ENCODE data around the gene SYTL3.

SYTL3 gene

GRCh38 chr6:158737082-158737709 lies 87.3 kb downstream of the SYTL3 start:
- DNase-seq, result no peak

GRCh38 chr6:158737710-158738615 lies 88.1 kb downstream of the SYTL3 start:
- DNase-seq, result no peak

GRCh38 chr6:158739673-158740072 lies 89.8 kb downstream of the SYTL3 start:
- DNase-seq, result no peak

- DNase-seq, result no peak
Observed at GRCh38 chr6:158743033-158743651, 93.3 kb downstream of the SYTL3 start.

GRCh38 chr6:158744986-158745430 lies 95.2 kb downstream of the SYTL3 start:
- no peak for DNase-seq

GRCh38 chr6:158751224-158751623 lies 101.4 kb downstream of the SYTL3 start:
- DNase-seq, result no peak

- DNase-seq, result no peak
Observed at GRCh38 chr6:158751921-158752320, 102.1 kb downstream of the SYTL3 start.

- DNase-seq, result no peak
Observed at GRCh38 chr6:158752613-158753012, 102.8 kb downstream of the SYTL3 start.

- no peak for DNase-seq
Observed at GRCh38 chr6:158753811-158754210, 104.0 kb downstream of the SYTL3 start.

- DNase-seq, result no peak
Observed at GRCh38 chr6:158754738-158755137, 104.9 kb downstream of the SYTL3 start.

GRCh38 chr6:158755636-158756035 lies 105.8 kb downstream of the SYTL3 start:
- no peak for DNase-seq

- no peak for DNase-seq
Observed at GRCh38 chr6:158756126-158756525, 106.3 kb downstream of the SYTL3 start.

- DNase-seq, result no peak
Observed at GRCh38 chr6:158756977-158757752, 107.3 kb downstream of the SYTL3 start.

GRCh38 chr6:158757753-158758090 lies 107.9 kb downstream of the SYTL3 start:
- no peak for DNase-seq

GRCh38 chr6:158758451-158758860 lies 108.6 kb downstream of the SYTL3 start:
- no peak for DNase-seq

GRCh38 chr6:158758941-158759479 lies 109.2 kb downstream of the SYTL3 start:
- DNase-seq, result no peak

GRCh38 chr6:158759966-158760617 lies 110.2 kb downstream of the SYTL3 start:
- DNase-seq, result no peak

- no peak for DNase-seq
Observed at GRCh38 chr6:158760618-158761250, 110.9 kb downstream of the SYTL3 start.

- DNase-seq, result no peak
Observed at GRCh38 chr6:158761746-158762145, 111.9 kb downstream of the SYTL3 start.

GRCh38 chr6:158762787-158763433 lies 113.1 kb downstream of the SYTL3 start:
- DNase-seq, result no peak
